Activated T-helper 1 cell treated with anti-CD3 and anti-CD28 coated beads, Interleukin-2, amount 50 U/mL, for 16 hours (primary cell): ENCODE data around the gene USPL1.
"Not testable (repeated sequence)": the region's sequence is repeated elsewhere in the genome, so short reads cannot be mapped to it uniquely, and the experiment has no call there.

Experiments used
- DNase-seq, 2 donors: peaks; one replicate each; pipeline ENCODE4 v3.0.0-alpha.2; 2020; ENCODE audit warnings: low read depth in 1 of 2, low spot score in 1 of 2

USPL1 gene

DNA sequence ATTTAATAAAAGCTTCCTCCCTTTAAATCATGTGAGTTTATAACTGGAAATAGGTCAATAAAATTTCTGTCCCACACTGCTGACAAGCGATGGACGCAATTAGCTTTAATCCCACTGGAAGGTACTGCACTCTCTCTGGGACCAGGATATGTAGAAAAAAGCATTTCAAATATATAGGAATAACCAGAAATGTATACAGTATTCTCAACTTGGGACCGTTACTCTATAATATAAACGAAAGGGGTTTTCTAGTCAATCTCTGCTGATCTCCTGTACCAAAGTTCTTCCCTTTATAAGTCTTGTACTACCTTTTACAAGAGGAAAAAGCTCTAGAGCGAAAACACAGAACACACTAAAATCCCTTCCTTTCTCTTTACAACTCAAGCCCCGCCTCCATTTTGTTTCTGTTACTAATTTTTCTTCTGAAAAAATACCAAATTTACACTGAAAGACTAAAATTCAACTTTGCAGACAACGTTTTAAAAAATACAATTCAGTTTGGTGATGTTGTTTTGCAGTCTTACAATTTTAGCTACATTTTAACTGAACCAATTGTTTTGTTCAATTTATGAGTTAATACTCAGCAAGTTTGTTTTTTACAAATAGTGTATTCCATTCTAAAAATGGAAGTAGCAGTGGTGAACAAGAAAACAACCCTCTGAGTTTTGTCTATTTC is 1.7 kb upstream of the USPL1 start:
- DNase-seq, result no peak

DNA sequence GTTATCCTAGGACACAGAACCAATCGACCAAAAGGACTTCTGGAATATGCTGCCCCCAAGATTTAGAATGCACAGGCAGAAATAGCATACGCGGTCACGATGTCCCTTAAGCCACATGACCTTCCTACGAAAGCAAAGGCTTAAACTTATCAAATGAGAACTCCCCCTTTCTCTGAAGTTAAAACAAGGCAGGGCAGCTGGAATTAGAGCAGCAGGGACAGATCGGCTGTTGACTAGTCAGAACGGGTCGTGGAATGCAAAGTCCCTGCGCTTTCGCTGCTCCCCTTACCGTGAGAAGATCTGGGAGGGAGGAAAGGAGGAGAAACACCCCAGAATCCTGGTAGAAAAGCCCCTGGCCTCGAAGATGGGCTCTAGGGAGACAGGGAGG is 799 bp upstream of the USPL1 start:
- DNase-seq, result no peak

- no peak for DNase-seq
These were observed 638 bp downstream of the USPL1 start for GRCh38 chr13:30618186-30618929.

GRCh38 chr13:30618930-30619279 is 1.2 kb downstream of the USPL1 start:
- no peak for DNase-seq

DNA sequence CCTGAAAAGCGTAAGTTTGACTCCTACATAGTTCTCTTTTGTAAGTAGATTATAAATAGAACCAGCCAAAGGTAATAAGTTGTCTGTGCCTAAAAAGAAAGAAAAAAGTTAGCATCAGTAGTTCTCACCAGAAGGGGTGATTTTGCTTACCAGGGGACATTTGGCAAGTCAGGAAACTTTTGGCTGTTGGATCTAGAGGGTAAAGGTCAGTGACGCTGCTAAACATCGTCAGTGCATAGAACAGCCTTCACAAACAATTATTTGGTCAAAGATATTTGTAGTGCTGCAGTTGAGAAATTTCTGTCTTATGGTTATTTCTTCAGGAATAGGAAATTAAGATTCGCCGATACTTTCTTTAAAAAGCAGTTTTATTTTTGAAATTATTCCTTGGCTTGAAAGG is 2.0 kb downstream of the USPL1 start:
- no peak for DNase-seq

GRCh38 chr13:30620941-30621340 is 3.2 kb downstream of the USPL1 start:
- DNase-seq, result no peak

- no peak for DNase-seq
These were observed 4.8 kb downstream of the USPL1 start for GRCh38 chr13:30622551-30622950.

DNA sequence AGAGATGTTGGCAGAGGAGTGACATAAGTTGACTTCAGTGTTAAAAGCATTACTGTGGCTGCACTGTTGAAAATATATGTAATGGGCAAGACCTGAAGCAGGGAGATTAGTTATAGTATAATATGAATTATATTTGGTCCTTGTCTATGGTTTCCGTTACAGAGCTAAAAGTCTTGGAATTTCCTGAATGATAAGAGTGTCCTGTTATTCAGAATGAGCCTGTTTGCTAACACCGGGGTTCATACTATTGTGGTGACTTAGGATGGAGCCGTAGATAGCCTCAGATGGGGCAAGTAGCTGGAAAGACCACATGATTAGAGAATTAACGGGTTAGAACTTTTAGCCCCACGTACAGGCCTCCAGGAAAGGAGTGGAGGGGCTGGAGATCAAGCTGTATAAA is 5.7 kb downstream of the USPL1 start:
- no peak for DNase-seq

- DNase-seq, result no peak
These were observed 6.9 kb downstream of the USPL1 start for GRCh38 chr13:30624630-30625029.

GRCh38 chr13:30629527-30629926 is 11.8 kb downstream of the USPL1 start:
- no peak for DNase-seq

- no peak for DNase-seq
These were observed 16.1 kb downstream of the USPL1 start for GRCh38 chr13:30633861-30634260.

GRCh38 chr13:30634838-30635237 is 17.1 kb downstream of the USPL1 start:
- DNase-seq, result no peak

DNA sequence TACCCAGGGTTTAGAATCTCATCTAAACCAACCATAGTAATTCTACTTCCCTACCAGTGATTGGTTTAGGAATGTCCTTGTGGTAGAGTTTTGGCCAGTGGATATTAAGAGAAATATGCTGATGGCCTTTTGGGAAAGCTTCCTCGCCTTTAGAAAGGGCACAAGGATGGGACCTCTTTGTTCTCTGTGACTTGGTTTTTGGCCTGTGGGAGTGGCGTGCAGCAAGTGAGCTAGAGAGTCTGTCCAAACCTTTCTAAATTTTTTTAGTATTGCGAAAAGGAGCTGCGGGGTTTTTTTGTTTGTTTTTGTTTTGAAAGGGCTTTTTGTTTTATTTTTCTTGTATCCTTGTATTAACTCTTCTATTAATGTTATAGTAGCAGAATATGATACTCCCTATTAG is 20.6 kb downstream of the USPL1 start:
- no peak for DNase-seq

DNA sequence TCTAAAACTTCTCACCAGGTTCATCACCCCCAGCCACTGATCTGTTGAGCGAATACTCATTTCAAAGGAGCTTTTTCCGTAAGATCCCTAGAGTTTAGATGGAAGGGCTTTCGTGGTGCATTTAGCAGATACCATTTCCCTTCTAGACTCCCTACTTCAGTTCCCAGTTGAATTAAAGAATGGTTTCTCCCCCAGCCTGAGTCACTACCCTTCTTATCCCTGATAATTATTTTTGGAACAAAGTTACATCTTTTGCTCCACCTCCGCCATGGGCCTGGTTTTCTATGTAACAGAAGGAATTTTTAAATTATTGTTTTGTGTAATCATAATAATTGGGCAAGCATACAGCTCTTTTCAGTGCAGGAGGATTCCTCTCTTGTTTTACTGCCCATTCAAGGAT is 22.0 kb downstream of the USPL1 start:
- DNase-seq, result no peak

DNA sequence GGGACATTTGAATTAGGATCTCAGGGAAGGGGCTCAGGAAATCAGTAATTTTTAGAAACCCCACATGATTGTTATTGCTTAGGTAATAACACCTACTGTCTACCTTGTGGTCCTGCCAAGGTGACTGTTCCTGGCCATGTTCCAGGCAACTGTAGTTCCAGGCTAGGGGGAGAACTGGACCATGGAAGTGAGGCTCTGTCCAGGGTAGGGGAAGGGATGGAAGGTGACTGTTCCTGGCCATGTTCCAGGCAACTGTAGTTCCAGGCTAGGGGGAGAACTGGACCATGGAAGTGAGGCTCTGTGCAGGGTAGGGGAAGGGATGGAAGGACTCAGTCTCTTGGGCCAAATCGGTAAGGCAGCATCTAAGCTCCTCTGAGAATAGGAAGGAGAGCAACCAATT is 23.5 kb downstream of the USPL1 start:
- DNase-seq, result not testable (repeated sequence)

DNA sequence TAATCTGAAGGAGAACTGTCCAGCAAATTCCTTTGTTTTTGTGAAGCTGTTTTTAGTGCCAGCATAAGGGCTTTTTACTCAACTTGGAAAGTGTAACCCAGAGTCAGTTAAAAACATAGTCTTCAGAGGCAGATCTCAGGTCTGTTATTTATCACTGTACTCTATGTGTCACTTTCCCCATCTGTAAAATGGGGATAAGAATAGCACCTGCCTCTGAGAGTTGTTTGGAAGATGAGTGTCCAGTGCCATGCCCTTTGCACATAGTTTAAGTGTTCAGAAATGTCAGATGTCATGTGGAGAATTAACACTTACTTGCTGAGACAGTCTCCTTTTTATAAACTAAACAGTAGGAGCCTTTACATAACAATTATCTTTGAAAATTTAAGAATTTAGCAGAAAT is 27.9 kb downstream of the USPL1 start:
- no peak for DNase-seq

- DNase-seq, result no peak
These were observed 29.7 kb downstream of the USPL1 start for GRCh38 chr13:30647420-30647819.

DNA sequence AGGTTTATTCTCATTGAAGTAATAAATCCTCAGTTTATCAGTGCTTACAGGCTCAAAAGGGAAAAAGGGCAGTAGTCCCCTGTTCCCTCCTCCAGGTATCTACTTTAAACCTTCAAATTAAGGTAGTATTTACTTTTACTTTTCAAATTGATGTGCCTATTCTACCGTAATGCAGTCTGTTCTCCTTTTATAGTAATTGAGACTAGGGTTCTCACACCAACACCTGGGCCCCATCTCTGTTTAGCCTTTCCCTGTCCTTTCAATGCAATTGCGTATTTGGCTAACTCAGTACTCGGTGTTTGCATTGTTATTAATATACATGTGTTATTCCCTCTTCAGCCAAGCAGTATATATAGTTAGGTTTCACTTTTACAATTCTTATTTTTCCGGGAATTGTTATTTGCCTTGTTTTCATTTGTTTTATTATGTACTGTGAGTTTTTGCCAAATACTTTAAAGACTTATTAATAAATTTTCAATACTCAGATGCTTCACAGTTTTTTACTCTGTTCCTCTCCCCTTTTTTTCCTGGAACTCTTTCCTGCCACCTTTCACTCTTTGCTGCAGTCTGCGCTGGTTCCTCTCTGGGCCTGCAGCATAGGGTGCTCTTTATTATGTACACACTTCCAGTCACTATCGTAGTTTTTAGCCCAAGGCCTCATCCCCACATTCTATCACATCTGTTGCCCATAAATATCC is 30.3 kb downstream of the USPL1 start:
- DNase-seq, result no peak

GRCh38 chr13:30648522-30649012 is 30.8 kb downstream of the USPL1 start:
- no peak for DNase-seq

DNA sequence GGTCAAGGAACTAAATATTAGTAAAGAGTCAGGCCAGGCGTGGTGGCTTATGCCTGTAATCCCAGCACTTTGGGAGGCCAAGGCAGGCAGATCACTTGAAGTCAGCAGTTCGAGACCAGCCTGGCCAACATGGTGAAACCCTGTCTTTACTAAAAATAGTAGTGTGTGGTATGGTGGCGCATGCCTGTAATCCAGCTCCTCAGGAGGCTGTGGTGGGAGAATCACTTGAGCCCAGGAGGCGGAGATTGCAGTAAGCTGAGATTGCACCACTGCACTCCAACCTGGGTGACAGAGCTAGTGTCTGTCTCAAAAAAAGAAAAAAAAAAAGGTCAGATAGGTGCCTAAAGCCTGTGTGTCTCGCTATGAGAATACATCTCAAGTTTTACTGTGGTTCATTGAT is 33.9 kb downstream of the USPL1 start:
- not testable (repeated sequence) for DNase-seq

DNA sequence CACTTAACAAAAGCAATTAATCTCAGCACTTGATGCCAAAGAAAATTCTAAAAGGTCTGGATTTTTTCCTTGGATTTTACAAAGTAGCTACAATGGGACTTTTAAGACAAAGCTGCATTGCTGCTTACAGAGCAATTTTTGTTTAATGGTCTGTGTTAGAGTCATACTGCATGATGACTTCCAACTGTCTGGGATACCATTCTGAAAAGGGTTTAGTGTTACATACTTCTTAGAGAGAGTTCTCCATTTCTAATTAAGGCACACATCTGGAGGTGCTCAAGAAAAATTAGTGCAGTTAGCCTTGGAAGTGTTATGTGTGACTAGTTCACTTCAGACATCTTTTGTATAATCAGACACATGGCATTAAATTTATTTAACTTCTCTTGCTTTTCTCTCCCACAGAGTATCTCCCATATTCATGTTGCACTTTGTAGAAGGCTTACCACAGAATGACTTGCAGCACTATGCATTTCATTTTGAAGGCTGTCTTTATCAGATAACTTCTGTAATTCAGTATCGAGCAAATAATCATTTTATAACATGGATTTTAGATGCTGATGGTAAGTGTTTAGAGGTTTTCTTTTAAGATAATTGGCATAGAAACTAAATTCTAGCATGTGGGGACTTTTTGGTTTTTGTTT is 35.1 kb downstream of the USPL1 start:
- no peak for DNase-seq

- no peak for DNase-seq
These were observed 36.7 kb downstream of the USPL1 start for GRCh38 chr13:30654430-30654829.
